K562 (cell line): Measurements from ENCODE around the gene ZDHHC3. TPM values are rescaled to one million over a fixed set of nuclear protein-coding genes. Genes with fewer than 3 reads are reported as not detected.
A peak's percentile ranks its signal among the peaks of the same experiment; 100 is the strongest.

Source experiments
- MIER1 ChIP-seq: fragments of 450-650 bp; IDR thresholded peaks from 2 replicates; pipeline ENCODE4 v1.6.1; 2016; ENCODE audit warnings: antibody characterized with exemption, mild to moderate bottlenecking, low read depth
- PCBP1 ChIP-seq: fragments of 200-400 bp; formaldehyde crosslinking; IDR thresholded peaks from 2 replicates; pipeline ENCODE4 v1.6.1; 2018; ENCODE audit warnings: mild to moderate bottlenecking, low read depth, low read length; ENCODE audit not compliant: poor library complexity, severe bottlenecking
- PURB ChIP-seq: sonication (generic); formaldehyde crosslinking; IDR thresholded peaks from 2 replicates; pipeline ENCODE4 v1.9.0; 2021; ENCODE audit warnings: low read depth, mild to moderate bottlenecking, missing genetic modification reagents
- RBFOX2 ChIP-seq: fragments of 200-400 bp; formaldehyde crosslinking; IDR thresholded peaks from 2 replicates; pipeline ENCODE4 v1.6.1; 2017; ENCODE audit warnings: low read depth, mild to moderate bottlenecking, low read length, moderate library complexity
- RBM14 ChIP-seq: fragments of 200-400 bp; formaldehyde crosslinking; IDR thresholded peaks from 2 replicates; pipeline ENCODE4 v1.6.1; 2018; ENCODE audit warnings: low read depth, mild to moderate bottlenecking, low read length, moderate library complexity, borderline replicate concordance; ENCODE audit not compliant: insufficient read depth
- ZKSCAN8 ChIP-seq: fragments of 200-800 bp; sonication (Bioruptor generic); IDR thresholded peaks from 2 replicates; pipeline ENCODE4 v1.6.1; 2016; ENCODE audit warnings: missing genetic modification characterization, missing compliant biosample characterization
- ZNF384 ChIP-seq: IDR thresholded peaks from 2 replicates; pipeline ENCODE4 v1.6.1; 2012; ENCODE audit warnings: low read depth, low read length, improper control_type of control experiment
- ZNF780A ChIP-seq: fragments of 250-450 bp; sonication (Bioruptor Pico); IDR thresholded peaks from 2 replicates; pipeline ENCODE4 v1.5.0; 2021; ENCODE audit warnings: mild to moderate bottlenecking
- polyA plus RNA-seq, 8 experiments: library from polyadenylated mRNA; depleted of rRNA in 4 of 8; stranded (reverse) in 5 of 8; unstranded in 3 of 8; fragments of >200 nt; fragmentation: Nextera tagmentation in 2 of 8; fragmentation: Illumina TruSeq in 1 of 8; extraction: Ambion mirVana in 2 of 8; extraction: Trizol in 1 of 8; gene quantifications; 2 replicates each; pipeline versions ENCODE4 v1.2.1 to v1.2.3, GENCODE V29; 2011 to 2014; ENCODE audit warnings: inconsistent platforms in 1 of 8, missing spikeins in 1 of 8
- total RNA-seq, 7 experiments: library from RNA; depleted of rRNA in 6 of 7; stranded (reverse); fragments of >200 nt in 6 of 7; fragmentation: Illumina TruSeq in 2 of 7; extraction: Trizol in 2 of 7; gene quantifications; 2 replicates each; pipeline versions ENCODE4 v1.2.1 to v1.2.3, GENCODE V29; 2011 to 2021; ENCODE audit warnings: low replicate concordance in 1 of 7
- TF ChIP-seq, protein P1 (sequence below): fragments of 250-450 bp; sonication (Bioruptor Pico); IDR thresholded peaks from 2 replicates; pipeline ENCODE4 v1.4.0; 2020; ENCODE audit warnings: mild to moderate bottlenecking, moderate library complexity
- TF ChIP-seq, protein P2 (sequence below): fragments of 250-450 bp; sonication (Bioruptor Pico); IDR thresholded peaks from 2 replicates; pipeline ENCODE4 v1.5.0; 2020; ENCODE audit warnings: mild to moderate bottlenecking
- TF ChIP-seq, protein P3 (sequence below): fragments of 450-650 bp; IDR thresholded peaks from 2 replicates; pipeline ENCODE4 v1.6.1; 2018; ENCODE audit warnings: mild to moderate bottlenecking, low read depth; ENCODE audit not compliant: partially characterized antibody
- TF ChIP-seq, protein P4 (sequence below): sonication (generic); formaldehyde crosslinking; IDR thresholded peaks from 2 replicates; pipeline ENCODE4 v1.8.1; 2023; ENCODE audit warnings: missing genetic modification reagents, mild to moderate bottlenecking, borderline replicate concordance

The ZDHHC3 gene
- total and polyA plus RNA-seq, 9 of the 15 experiments (the other 6 are each of a cell fraction or from before 2014, with no cell fraction given), result 10.3 to 120 (median 67.2) TPM

DNA sequence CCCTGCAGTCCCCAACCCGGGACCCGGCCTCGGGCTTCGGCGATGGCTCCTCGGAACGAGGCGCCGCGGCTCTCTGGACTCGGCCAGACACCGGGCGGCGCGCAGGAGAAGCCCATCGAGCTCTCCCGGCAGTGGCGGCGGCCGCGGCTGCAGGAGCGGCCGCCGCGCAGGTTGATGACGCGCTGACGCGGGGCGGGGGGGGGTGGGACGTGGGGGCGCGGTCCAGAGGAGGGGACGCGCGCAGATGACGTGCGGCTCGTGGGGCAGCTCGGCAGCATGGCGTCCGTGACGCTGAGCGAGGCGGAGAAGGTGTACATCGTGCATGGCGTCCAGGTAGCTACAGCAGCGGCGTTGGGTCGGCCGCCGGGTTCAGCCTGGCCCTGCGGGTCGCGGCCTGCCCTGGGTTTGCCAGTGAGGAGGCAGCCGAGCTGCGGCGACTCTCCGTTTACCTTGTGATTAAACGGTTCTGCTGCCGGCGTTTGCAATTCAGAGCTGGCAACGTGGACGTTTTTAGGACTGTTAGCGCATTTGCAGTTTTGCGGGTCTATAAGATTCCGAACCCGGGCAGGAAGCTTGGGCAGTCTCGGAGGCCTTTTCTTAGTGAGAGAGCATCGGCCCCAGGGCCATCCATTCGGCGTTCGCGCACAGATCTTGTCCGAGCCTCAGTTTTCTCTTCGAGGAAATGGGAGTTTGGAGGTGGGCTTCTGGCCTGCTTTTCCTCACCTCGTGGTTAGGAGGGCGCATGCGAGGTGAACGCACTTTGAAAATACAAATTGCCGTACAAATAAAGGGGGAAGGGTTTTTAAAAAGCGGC lies at the start of gene ZDHHC3, which contains the start of gene EXOSC7 (continued):
- no peak for TF ChIP-seq ZKSCAN8 (CRISPR knock-in tag)
- TF ChIP-seq MIER1, result no peak
- TF ChIP-seq, protein P1, sequence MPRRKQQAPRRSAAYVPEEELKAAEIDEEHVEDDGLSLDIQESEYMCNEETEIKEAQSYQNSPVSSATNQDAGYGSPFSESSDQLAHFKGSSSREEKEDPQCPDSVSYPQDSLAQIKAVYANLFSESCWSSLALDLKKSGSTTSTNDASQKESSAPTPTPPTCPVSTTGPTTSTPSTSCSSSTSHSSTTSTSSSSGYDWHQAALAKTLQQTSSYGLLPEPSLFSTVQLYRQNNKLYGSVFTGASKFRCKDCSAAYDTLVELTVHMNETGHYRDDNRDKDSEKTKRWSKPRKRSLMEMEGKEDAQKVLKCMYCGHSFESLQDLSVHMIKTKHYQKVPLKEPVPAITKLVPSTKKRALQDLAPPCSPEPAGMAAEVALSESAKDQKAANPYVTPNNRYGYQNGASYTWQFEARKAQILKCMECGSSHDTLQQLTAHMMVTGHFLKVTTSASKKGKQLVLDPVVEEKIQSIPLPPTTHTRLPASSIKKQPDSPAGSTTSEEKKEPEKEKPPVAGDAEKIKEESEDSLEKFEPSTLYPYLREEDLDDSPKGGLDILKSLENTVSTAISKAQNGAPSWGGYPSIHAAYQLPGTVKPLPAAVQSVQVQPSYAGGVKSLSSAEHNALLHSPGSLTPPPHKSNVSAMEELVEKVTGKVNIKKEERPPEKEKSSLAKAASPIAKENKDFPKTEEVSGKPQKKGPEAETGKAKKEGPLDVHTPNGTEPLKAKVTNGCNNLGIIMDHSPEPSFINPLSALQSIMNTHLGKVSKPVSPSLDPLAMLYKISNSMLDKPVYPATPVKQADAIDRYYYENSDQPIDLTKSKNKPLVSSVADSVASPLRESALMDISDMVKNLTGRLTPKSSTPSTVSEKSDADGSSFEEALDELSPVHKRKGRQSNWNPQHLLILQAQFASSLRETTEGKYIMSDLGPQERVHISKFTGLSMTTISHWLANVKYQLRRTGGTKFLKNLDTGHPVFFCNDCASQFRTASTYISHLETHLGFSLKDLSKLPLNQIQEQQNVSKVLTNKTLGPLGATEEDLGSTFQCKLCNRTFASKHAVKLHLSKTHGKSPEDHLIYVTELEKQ (CRISPR knock-in tag), result no peak
- TF ChIP-seq, protein P2, sequence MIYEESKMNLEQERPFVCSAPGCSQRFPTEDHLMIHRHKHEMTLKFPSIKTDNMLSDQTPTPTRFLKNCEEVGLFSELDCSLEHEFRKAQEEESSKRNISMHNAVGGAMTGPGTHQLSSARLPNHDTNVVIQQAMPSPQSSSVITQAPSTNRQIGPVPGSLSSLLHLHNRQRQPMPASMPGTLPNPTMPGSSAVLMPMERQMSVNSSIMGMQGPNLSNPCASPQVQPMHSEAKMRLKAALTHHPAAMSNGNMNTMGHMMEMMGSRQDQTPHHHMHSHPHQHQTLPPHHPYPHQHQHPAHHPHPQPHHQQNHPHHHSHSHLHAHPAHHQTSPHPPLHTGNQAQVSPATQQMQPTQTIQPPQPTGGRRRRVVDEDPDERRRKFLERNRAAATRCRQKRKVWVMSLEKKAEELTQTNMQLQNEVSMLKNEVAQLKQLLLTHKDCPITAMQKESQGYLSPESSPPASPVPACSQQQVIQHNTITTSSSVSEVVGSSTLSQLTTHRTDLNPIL (CRISPR knock-in tag), result no peak
- TF ChIP-seq PCBP1, result no peak
- no peak for TF ChIP-seq PURB
- TF ChIP-seq RBM14, result no peak
- no peak for TF ChIP-seq ZNF780A (CRISPR knock-in tag)
- TF ChIP-seq ZNF384, result no peak
- TF ChIP-seq RBFOX2, result peak; percentile 91
- TF ChIP-seq, protein P3, sequence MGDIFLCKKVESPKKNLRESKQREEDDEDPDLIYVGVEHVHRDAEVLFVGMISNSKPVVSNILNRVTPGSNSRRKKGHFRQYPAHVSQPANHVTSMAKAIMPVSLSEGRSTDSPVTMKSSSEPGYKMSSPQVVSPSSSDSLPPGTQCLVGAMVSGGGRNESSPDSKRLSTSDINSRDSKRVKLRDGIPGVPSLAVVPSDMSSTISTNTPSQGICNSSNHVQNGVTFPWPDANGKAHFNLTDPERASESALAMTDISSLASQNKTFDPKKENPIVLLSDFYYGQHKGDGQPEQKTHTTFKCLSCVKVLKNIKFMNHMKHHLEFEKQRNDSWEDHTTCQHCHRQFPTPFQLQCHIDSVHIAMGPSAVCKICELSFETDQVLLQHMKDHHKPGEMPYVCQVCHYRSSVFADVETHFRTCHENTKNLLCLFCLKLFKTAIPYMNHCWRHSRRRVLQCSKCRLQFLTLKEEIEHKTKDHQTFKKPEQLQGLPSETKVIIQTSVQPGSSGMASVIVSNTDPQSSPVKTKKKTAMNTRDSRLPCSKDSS, result no peak
- TF ChIP-seq, protein P4, sequence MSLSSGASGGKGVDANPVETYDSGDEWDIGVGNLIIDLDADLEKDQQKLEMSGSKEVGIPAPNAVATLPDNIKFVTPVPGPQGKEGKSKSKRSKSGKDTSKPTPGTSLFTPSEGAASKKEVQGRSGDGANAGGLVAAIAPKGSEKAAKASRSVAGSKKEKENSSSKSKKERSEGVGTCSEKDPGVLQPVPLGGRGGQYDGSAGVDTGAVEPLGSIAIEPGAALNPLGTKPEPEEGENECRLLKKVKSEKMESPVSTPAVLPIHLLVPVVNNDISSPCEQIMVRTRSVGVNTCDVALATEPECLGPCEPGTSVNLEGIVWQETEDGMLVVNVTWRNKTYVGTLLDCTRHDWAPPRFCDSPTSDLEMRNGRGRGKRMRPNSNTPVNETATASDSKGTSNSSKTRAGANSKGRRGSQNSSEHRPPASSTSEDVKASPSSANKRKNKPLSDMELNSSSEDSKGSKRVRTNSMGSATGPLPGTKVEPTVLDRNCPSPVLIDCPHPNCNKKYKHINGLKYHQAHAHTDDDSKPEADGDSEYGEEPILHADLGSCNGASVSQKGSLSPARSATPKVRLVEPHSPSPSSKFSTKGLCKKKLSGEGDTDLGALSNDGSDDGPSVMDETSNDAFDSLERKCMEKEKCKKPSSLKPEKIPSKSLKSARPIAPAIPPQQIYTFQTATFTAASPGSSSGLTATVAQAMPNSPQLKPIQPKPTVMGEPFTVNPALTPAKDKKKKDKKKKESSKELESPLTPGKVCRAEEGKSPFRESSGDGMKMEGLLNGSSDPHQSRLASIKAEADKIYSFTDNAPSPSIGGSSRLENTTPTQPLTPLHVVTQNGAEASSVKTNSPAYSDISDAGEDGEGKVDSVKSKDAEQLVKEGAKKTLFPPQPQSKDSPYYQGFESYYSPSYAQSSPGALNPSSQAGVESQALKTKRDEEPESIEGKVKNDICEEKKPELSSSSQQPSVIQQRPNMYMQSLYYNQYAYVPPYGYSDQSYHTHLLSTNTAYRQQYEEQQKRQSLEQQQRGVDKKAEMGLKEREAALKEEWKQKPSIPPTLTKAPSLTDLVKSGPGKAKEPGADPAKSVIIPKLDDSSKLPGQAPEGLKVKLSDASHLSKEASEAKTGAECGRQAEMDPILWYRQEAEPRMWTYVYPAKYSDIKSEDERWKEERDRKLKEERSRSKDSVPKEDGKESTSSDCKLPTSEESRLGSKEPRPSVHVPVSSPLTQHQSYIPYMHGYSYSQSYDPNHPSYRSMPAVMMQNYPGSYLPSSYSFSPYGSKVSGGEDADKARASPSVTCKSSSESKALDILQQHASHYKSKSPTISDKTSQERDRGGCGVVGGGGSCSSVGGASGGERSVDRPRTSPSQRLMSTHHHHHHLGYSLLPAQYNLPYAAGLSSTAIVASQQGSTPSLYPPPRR (CRISPR knock-in tag), result no peak
